Sigmoid colon (tissue), 7 donors: ENCODE data around the gene TSEN34. TPM values are rescaled to one million over a fixed set of nuclear protein-coding genes. Genes with fewer than 3 reads are reported as not detected.
"Not testable (repeated sequence)": the region's sequence is repeated elsewhere in the genome, so short reads cannot be mapped to it uniquely, and the experiment has no call there.

Experiments
- DNase-seq: peaks from one replicate; pipeline ENCODE4 v3.0.0-alpha.2; 2019
- H3K27ac ChIP-seq, 4 donors: fragments of 200-600 bp; sonication (generic); one replicate each; pipeline ENCODE4 v1.5.1; 2016 to 2019; ENCODE audit warnings: mild to moderate bottlenecking in 1 of 4
- H3K27me3 ChIP-seq, 3 donors: fragments of 200-600 bp; sonication (generic); one replicate each; pipeline ENCODE4 v1.5.1; 2019; ENCODE audit warnings: mild to moderate bottlenecking in 1 of 3
- H3K36me3 ChIP-seq, 4 donors: fragments of 200-600 bp; sonication (generic); one replicate each; pipeline ENCODE4 v1.5.1; 2016 to 2019
- H3K4me1 ChIP-seq, 4 donors: fragments of 200-600 bp; sonication (generic); one replicate each; pipeline ENCODE4 v1.5.1; 2017 to 2019
- H3K4me3 ChIP-seq, 4 donors: fragments of 200-600 bp; sonication (generic); one replicate each; pipeline ENCODE4 v1.5.1; 2017 to 2019; ENCODE audit warnings: mild to moderate bottlenecking in 2 of 4, moderate library complexity in 1 of 4
- H3K9me3 ChIP-seq, 4 donors: fragments of 200-600 bp in 3 of 4; sonication (generic) in 3 of 4; one replicate each; pipeline versions ENCODE4 v1.5.1 to v1.6.1; 2013 to 2019
- CTCF ChIP-seq, 4 experiments: fragments of 450-650 bp in 3 of 4; fragments of 200-600 bp in 1 of 4; IDR thresholded peaks; one replicate each; pipeline ENCODE4 v1.5.1; 2016 to 2019; ENCODE audit warnings: antibody characterized with exemption in 4 of 4, mild to moderate bottlenecking in 3 of 4, moderate library complexity in 2 of 4
- EP300 ChIP-seq, 4 donors: sonication (generic); formaldehyde crosslinking; IDR thresholded peaks; one replicate each; pipeline ENCODE4 v1.6.1; 2017; ENCODE audit warnings: antibody characterized with exemption in 4 of 4
- POLR2A ChIP-seq, 2 donors: fragments of 450-650 bp; IDR thresholded peaks; one replicate each; pipeline ENCODE4 v1.6.1; 2016; ENCODE audit warnings: antibody characterized with exemption in 2 of 2, mild to moderate bottlenecking in 2 of 2, moderate library complexity in 2 of 2
- POLR2AphosphoS5 ChIP-seq, 4 donors: sonication (generic); formaldehyde crosslinking; IDR thresholded peaks; one replicate each; pipeline ENCODE4 v1.6.1; 2017; ENCODE audit warnings: antibody characterized with exemption in 4 of 4
- WGBS, 2 donors: extraction: QIAGEN DNeasy Blood & Tissue Kit; methylation state at CpG; one replicate each; pipeline ENCODE4 v1.1.7; 2013; 5-methylcytosine and 5-hydroxymethylcytosine counted together
- intact Hi-C: fragments of 100-400 bp; cut with DNase I; formaldehyde crosslinking; loops from one replicate; pipeline ENCODE4 v1.15.1; 2023
- polyA plus RNA-seq, 3 donors: library from polyadenylated mRNA; stranded (reverse); fragments of 200-250 nt; gene quantifications; one replicate each; pipeline ENCODE4 v1.2.3, GENCODE V29; 2013
- total RNA-seq, 4 donors: library from RNA; depleted of rRNA; stranded (reverse); fragments of >200 nt; gene quantifications; one replicate each; pipeline ENCODE4 v1.1.0, GENCODE V29; 2016
- donor health status: healthy with polysubstance abuse.
- donor health status: Bipolar disorder and iron deficiency.
- donor health status: healthy.

TSEN34 gene
- total and polyA plus RNA-seq, 7 donors, result 41.5 to 80.9 (median 52.5) TPM

DNA sequence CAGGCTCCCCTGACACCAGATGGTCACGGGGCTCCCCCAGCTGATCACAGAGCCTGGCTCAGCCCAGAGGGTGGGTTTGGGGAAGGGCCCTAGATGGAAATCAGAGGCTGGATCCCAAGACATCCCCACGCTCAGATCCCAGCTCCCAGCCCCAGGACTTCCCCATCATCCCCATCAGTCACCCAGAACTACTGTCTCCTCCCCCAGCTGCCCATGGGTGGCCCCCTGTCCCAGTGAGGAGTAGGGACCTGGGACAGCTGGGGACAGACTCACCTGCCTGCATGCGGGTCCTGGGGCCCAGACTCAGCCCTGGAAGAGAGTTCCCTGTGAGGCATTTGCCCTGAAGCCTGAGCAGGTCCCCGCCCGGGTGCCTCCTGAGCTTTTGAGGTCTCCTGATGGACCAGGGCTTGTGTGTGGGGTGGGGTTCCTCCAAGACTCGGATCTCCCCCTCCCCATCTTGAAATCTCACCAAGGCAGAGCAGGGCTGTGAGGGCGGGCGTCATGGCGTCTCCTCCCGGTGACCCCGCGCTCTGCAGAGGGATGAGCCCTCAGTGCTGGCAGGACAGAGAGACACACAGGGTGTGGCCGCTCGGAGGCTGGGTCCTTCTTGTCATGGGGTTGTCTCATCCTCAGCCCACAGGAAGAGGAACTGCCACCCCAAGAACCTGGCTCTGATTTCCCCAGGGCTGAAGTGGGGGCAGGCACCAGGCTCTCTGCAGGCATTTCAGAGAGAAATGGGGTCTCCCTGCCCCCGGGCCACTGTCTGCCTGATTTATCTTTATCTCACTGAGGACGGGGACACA lies 31.6 kb downstream of the TSEN34 start, which contains the start of gene LILRB3:
Gene LILRB3 (minus strand): TSS at position 534 of the 803 bp plus-strand sequence. CDS start 31 bp downstream, at position 503.
- intact Hi-C loops, result loop anchor here (2.0 kb wide), 1 partner anchor 24 kb away; no protein-coding TSS in a partner anchor

GRCh38 chr19:54223277-54223936 lies 32.3 kb downstream of the TSEN34 start:
- H3K4me1 ChIP-seq, H3K36me3 ChIP-seq, H3K4me3 ChIP-seq, H3K27ac ChIP-seq, H3K9me3 ChIP-seq: not testable (repeated sequence)
- peak; percentile 57 for DNase-seq
- intact Hi-C loops, result loop anchor here (2.0 kb wide), 1 partner anchor 23 kb away; no protein-coding TSS in a partner anchor
- peaks cover 0 to 22% (median 6%) of the 10 kb centered on the region in 3 donors for H3K27me3 ChIP-seq
- 43 to 58% methylated on average over 14 of the region's 14 CpGs for WGBS, 2 donors

More for the DNA sequence above, 31.6 kb downstream of the TSEN34 start, which contains the start of gene LILRB3:
- H3K9me3 ChIP-seq, H3K36me3 ChIP-seq, H3K4me1 ChIP-seq: not testable (repeated sequence)
- peaks cover 0 to 22% (median 6%) of the 10 kb centered on the region in 3 donors for H3K27me3 ChIP-seq
- peak within 1 kb of the TSS in 1 of 4 donors; percentile 16 for H3K4me3 ChIP-seq
- 43 to 59% methylated on average over 16 of the region's 16 CpGs for WGBS, 2 donors
- peak; percentile 68 for DNase-seq
- peak in 1 of 4 donors; percentile 20 for TF ChIP-seq POLR2AphosphoS5 (IDR thresholded peaks at IDR 0.05)
- H3K27ac ChIP-seq, result peak within 1 kb of the TSS in 1 of 4 donors; percentile 28

DNA sequence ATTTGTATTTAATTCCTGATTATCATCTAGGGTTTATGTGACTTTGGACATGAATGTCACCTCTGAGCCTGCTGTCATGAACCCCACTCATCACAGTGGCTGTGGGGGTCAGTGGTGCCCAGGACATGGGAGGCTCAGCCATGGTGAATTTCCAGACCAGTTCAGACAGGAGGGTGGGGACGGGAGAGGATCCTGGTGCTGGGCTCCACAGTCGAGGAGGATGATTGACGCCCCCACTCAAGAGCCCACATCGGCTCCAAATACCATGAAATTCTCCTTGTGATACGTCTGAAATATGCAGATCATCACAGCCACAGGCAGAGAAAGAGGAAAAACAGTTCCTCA lies 32.8 kb downstream of the TSEN34 start:
- not testable (repeated sequence) for H3K9me3 ChIP-seq, H3K4me1 ChIP-seq, H3K4me3 ChIP-seq, H3K36me3 ChIP-seq, H3K27ac ChIP-seq
- WGBS, 2 donors, result 58 to 62% methylated on average over 5 of the region's 5 CpGs
- H3K27me3 ChIP-seq, result peaks cover 0 to 22% (median 6%) of the 10 kb centered on the region in 3 donors
- intact Hi-C loops, result loop anchor here (2.0 kb wide), 1 partner anchor 23 kb away; no protein-coding TSS in a partner anchor
- DNase-seq, result peak; percentile 46

DNA sequence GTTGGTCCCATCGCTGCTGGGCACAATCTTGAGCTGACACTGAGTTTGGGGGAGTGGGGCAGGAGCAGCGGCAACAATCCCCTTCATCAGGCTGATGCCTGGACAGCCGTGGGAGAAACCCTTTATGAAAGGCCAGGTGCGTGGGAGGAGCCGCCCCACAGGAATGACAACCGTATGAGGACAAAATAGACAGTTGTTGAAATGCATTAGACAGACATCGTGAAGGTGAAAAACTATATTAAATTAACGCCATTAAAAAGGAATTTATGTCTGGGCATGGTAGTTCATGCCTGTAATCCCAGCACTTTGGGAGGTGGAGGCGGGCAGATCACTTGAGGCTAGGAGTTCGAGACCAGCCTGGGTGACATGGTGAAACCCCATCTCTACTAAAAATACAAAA lies 33.5 kb downstream of the TSEN34 start:
- H3K4me1 ChIP-seq, H3K36me3 ChIP-seq, H3K4me3 ChIP-seq, H3K27ac ChIP-seq, H3K9me3 ChIP-seq, intact Hi-C loops: not testable (repeated sequence)
- H3K27me3 ChIP-seq, result peaks cover 0 to 22% (median 6%) of the 10 kb centered on the region in 3 donors
- peak; percentile 20 for DNase-seq
- whole genome bisulfite sequencing, 2 donors, result 58 to 83% methylated on average over 10 of the region's 10 CpGs

- H3K4me3 ChIP-seq, result no peak overlapping the region
- DNase-seq, result peak; percentile 13
- no peak for TF ChIP-seq CTCF (IDR thresholded peaks at IDR 0.05)
- no peaks in the 10 kb centered on the region for H3K9me3 ChIP-seq
- peaks cover 0 to 14% (median 7%) of the 10 kb centered on the region in 3 donors for H3K27me3 ChIP-seq
- no peaks in the 10 kb centered on the region for H3K36me3 ChIP-seq
- WGBS, 2 donors, result 88 to 93% methylated on average over 8 of the region's 8 CpGs
- no peak overlapping the region for H3K27ac ChIP-seq
- intact Hi-C loops, result no loop called here
- no peaks in the 10 kb centered on the region for H3K4me1 ChIP-seq
These were observed 38.0 kb downstream of the TSEN34 start for GRCh38 chr19:54229146-54229545.

DNA sequence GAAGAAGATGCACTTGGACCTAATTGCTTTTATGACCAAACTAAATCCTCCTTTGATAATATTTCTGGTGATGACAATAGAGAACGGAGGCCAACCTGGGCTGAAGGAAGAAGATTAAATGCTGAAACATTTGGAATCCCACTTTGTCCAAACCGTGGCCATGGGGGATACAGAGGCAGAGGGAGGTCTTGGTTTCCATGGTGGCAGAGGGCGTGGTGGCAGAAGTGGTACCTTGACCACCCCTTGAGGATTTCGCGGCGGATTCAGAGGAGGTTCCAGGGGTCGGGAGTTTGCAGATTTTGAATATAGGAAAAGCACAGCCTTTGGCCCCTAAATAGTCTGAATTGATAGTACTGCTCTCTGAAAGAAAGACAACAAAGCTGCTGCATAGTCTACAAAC lies 38.9 kb downstream of the TSEN34 start:
- no peaks in the 10 kb centered on the region for H3K36me3 ChIP-seq
- H3K27ac ChIP-seq, result no peak overlapping the region
- peaks cover 0 to 14% (median 7%) of the 10 kb centered on the region in 3 donors for H3K27me3 ChIP-seq
- H3K4me1 ChIP-seq, result no peaks in the 10 kb centered on the region
- no peaks in the 10 kb centered on the region for H3K9me3 ChIP-seq
- TF ChIP-seq POLR2A (IDR thresholded peaks at IDR 0.05), result no peak
- TF ChIP-seq CTCF (IDR thresholded peaks at IDR 0.05), result no peak
- no peak for TF ChIP-seq EP300 (IDR thresholded peaks at IDR 0.05)
- no peak for TF ChIP-seq POLR2AphosphoS5 (IDR thresholded peaks at IDR 0.05)
- 82 to 90% methylated on average over 7 of the region's 7 CpGs for WGBS, 2 donors
- intact Hi-C loops, result loop anchor here (5.0 kb wide), 1 partner anchor 43 kb away; the partner anchor contains the start of gene MBOAT7
- peak; percentile 20 for DNase-seq
- no peak overlapping the region for H3K4me3 ChIP-seq
